Left ventricle myocardium superior (tissue), 1 donor: ENCODE data around the gene NVL. TPM values are rescaled to one million over a fixed set of nuclear protein-coding genes. Genes with fewer than 3 reads are reported as not detected.

ENCODE experiments used
- ATAC-seq: fragments of 200-7000 bp; cut with Tn5 transposase; one replicate; pipeline ENCODE4 v1.9.1; 2020; ENCODE audit warnings: mild to moderate bottlenecking, moderate library complexity
- DNase-seq: peaks from one replicate; pipeline ENCODE4 v3.0.0-alpha.2; 2020
- intact Hi-C: fragments of 100-400 bp; cut with micrococcal nuclease; formaldehyde crosslinking; loops from one replicate; pipeline ENCODE4 v1.11.0; 2022
- total RNA-seq: library from RNA; stranded (reverse); fragmentation: NEBNext Ultra II Directional; extraction: Animal tissue kit (Norgen Biotek cat#: 25700); gene quantifications from one replicate; pipeline ENCODE4 v1.2.1, GENCODE V29; 2021
- donor health status: DM: no; HTN: yes; CAD: no; lungs with severe emphysema.

Gene NVL
- total RNA-seq, 1 donor from 2014 or later, result 9.5 TPM

GRCh38 chr1:224256640-224257039, 73.3 kb downstream of the NVL start:
- intact Hi-C loops, result no loop called here
- ATAC-seq (no peak), DNase-seq (no peak)

GRCh38 chr1:224253721-224254120, 76.3 kb downstream of the NVL start:
- intact Hi-C loops, result no loop called here
- no peak for ATAC-seq
- no peak for DNase-seq

GRCh38 chr1:224252479-224252878, 77.5 kb downstream of the NVL start:
- intact Hi-C loops, result no loop called here
- ATAC-seq (no peak), DNase-seq (no peak)

GRCh38 chr1:224251741-224252146, 78.2 kb downstream of the NVL start:
- intact Hi-C loops, result no loop called here
- no peak for ATAC-seq
- DNase-seq, result no peak

- DNase-seq, result peak; percentile 77
These were observed 84.8 kb downstream of the NVL start for GRCh38 chr1:224245188-224245587.

GRCh38 chr1:224238756-224239155, 91.2 kb downstream of the NVL start:
- DNase-seq (no peak), ATAC-seq (no peak)
- intact Hi-C loops, result no loop called here

More at GRCh38 chr1:224245188-224245587, 84.8 kb downstream of the NVL start:
- intact Hi-C loops, result no loop called here
- ATAC-seq, result peak; percentile 88

GRCh38 chr1:224238212-224238611, 91.8 kb downstream of the NVL start:
- ATAC-seq (no peak), DNase-seq (no peak)

GRCh38 chr1:224237119-224237881, 92.7 kb downstream of the NVL start:
- ATAC-seq (no peak), DNase-seq (no peak)
- intact Hi-C loops, result no loop called here

More at GRCh38 chr1:224238212-224238611, 91.8 kb downstream of the NVL start:
- intact Hi-C loops, result no loop called here

GRCh38 chr1:224235813-224236493, 94.0 kb downstream of the NVL start:
- intact Hi-C loops, result no loop called here
- DNase-seq, result no peak
- ATAC-seq, result no peak

- ATAC-seq (no peak), DNase-seq (no peak)
- intact Hi-C loops, result no loop called here
These were observed 96.0 kb downstream of the NVL start for GRCh38 chr1:224234017-224234416.

GRCh38 chr1:224226849-224227502, 103.0 kb downstream of the NVL start:
- no peak for ATAC-seq
- DNase-seq, result no peak
- intact Hi-C loops, result no loop called here

GRCh38 chr1:224223819-224224714, 105.9 kb downstream of the NVL start:
- ATAC-seq (peak; percentile 13), DNase-seq (no peak)
- intact Hi-C loops, result no loop called here

GRCh38 chr1:224219612-224220059, 110.3 kb downstream of the NVL start:
- intact Hi-C loops, result no loop called here

GRCh38 chr1:224219011-224219611, 110.9 kb downstream of the NVL start:
- ATAC-seq, result no peak
- intact Hi-C loops, result no loop called here
- no peak for DNase-seq

More at GRCh38 chr1:224219612-224220059, 110.3 kb downstream of the NVL start:
- ATAC-seq, result no peak
- no peak for DNase-seq

GRCh38 chr1:224217655-224218623, 112.0 kb downstream of the NVL start:
- ATAC-seq (no peak), DNase-seq (no peak)
- intact Hi-C loops, result no loop called here

- no peak for DNase-seq
- no peak for ATAC-seq
- intact Hi-C loops, result no loop called here
These were observed 113.6 kb downstream of the NVL start for GRCh38 chr1:224216382-224216781.

GRCh38 chr1:224213438-224214119, 116.4 kb downstream of the NVL start:
- DNase-seq, result no peak

More at GRCh38 chr1:224213438-224214119, 116.4 kb downstream of the NVL start:
- ATAC-seq, result no peak
- intact Hi-C loops, result no loop called here
